Panc1 (cell line): ENCODE results near the gene MATN1. TPM values are rescaled to one million over a fixed set of nuclear protein-coding genes. Genes with fewer than 3 reads are reported as not detected.

Source experiments
- ATAC-seq: fragments of 200-7000 bp; cut with Tn5 transposase; 2 replicates; pipeline ENCODE4 v1.9.1; 2020; ENCODE audit warnings: mild to moderate bottlenecking, moderate library complexity
- BruUV-seq: library from RNA; stranded (reverse); fragments of 400-500 nt; replicated peaks from 2 replicates; lab custom pipeline; 2021; lab: Mats Ljungman, UMichigan
- CTCF ChIA-PET: fragments of 300-600 bp; sonication (Branson Sonifier 250); formaldehyde crosslinking; loops from one replicate; lab custom pipeline; 2022; ENCODE audit warnings: antibody characterized with exemption; lab: Charles Lee
- POLR2A ChIA-PET: fragments of 300-600 bp; sonication (Branson Sonifier 250); formaldehyde crosslinking; loops from one replicate; lab custom pipeline; 2022; ENCODE audit warnings: antibody characterized with exemption; lab: Charles Lee
- DNase-seq: peaks from one replicate; pipeline ENCODE4 v3.0.0-alpha.2; 2010; ENCODE audit warnings: low read depth, low spot score
- H3K27ac ChIP-seq: 2 replicates; pipeline ENCODE4 v1.5.1; 2011; ENCODE audit warnings: mild to moderate bottlenecking, low read length, inconsistent platforms
- H3K27me3 ChIP-seq: fragments of 200-500 bp; sonication (Bioruptor generic); 2 replicates; pipeline ENCODE4 v1.6.0; 2014; ENCODE audit warnings: low read length, inconsistent platforms; ENCODE audit not compliant: control insufficient read depth, insufficient read depth
- H3K36me3 ChIP-seq: fragments of 200-500 bp; sonication (Bioruptor generic); 2 replicates; pipeline ENCODE4 v1.5.1; 2014; ENCODE audit warnings: inconsistent platforms, mild to moderate bottlenecking, low read length, moderate library complexity; ENCODE audit not compliant: control insufficient read depth, insufficient read depth
- H3K4me1 ChIP-seq: 2 replicates; pipeline ENCODE4 v1.5.1; 2011; ENCODE audit warnings: inconsistent platforms, mild to moderate bottlenecking, low read length, moderate library complexity; ENCODE audit not compliant: control insufficient read depth, insufficient read depth
- H3K4me3 ChIP-seq, 2 experiments: 2 replicates each; pipeline ENCODE4 v1.5.1; 2011 to 2012; ENCODE audit warnings: low read depth in 2 of 2, low read length in 2 of 2, mild to moderate bottlenecking in 2 of 2, inconsistent platforms in 1 of 2, moderate library complexity in 1 of 2
- H3K9me3 ChIP-seq: fragments of 200-500 bp; sonication (Bioruptor generic); 2 replicates; pipeline ENCODE4 v1.5.1; 2014; ENCODE audit warnings: low read depth, mild to moderate bottlenecking, inconsistent platforms, low read length, moderate library complexity; ENCODE audit not compliant: control insufficient read depth, insufficient read depth
- CTCF ChIP-seq: fragments of 450-650 bp; IDR thresholded peaks from 2 replicates; pipeline ENCODE4 v1.5.1; 2017; ENCODE audit warnings: mild to moderate bottlenecking
- POLR2AphosphoS5 ChIP-seq: IDR thresholded peaks from 2 replicates; pipeline ENCODE4 v1.6.1; 2012; ENCODE audit warnings: mild to moderate bottlenecking, low read depth, low read length, moderate library complexity
- REST ChIP-seq, 2 experiments: IDR thresholded peaks; 2 replicates each; pipeline ENCODE4 v1.6.1; 2011 to 2012; ENCODE audit warnings: low read depth in 2 of 2, control low read depth in 1 of 2, low read length in 1 of 2, mild to moderate bottlenecking in 1 of 2, moderate library complexity in 1 of 2; ENCODE audit not compliant: insufficient read depth in 1 of 2
- SIN3A ChIP-seq: IDR thresholded peaks from 2 replicates; pipeline ENCODE4 v1.6.1; 2012; ENCODE audit warnings: low read depth, mild to moderate bottlenecking, low read length, moderate library complexity, borderline replicate concordance; ENCODE audit not compliant: insufficient read depth
- TCF7L2 ChIP-seq: IDR thresholded peaks from 2 replicates; pipeline ENCODE4 v1.6.1; 2011; ENCODE audit warnings: mild to moderate bottlenecking, low read depth, low read length, inconsistent platforms
- in situ Hi-C: cut with HindIII; loops from 2 replicates; pipeline ENCODE4 v1.10.0; 2016; ENCODE audit warnings: low sequenced_read_pairs, low pct_unique_long_range_greater_than_20kb
- intact Hi-C: fragments of 100-400 bp; cut with micrococcal nuclease; formaldehyde crosslinking; loops from one replicate; pipeline ENCODE4 v1.10.0; 2022; ENCODE audit not compliant: unreplicated experiment
- total RNA-seq: library from RNA; stranded (reverse); gene quantifications from one replicate; pipeline ENCODE4 v1.2.1, GENCODE V29; 2021; ENCODE audit not compliant: unreplicated experiment

MATN1 gene
- total RNA-seq, 1 experiment from 2014 or later, result 0.59 TPM

GRCh38 chr1:30751830-30752650, 28.7 kb upstream of the MATN1 start:
- ATAC-seq (no peak), DNase-seq (no peak)
- Histone ChIP-seq H3K27ac (no peak overlapping the region), H3K4me3 (no peak overlapping the region), H3K27me3 (no peaks in the 10 kb centered on the region), H3K9me3 (no peaks in the 10 kb centered on the region), H3K4me1 (peaks cover 10% of the 10 kb centered on the region; the same call in 1 of the 2 replicates), H3K36me3 (no peaks in the 10 kb centered on the region)
- no TSS peak for BruUV-seq
- intact Hi-C loops, result no loop called here
- TF ChIP-seq SIN3A, result no peak
- TF ChIP-seq REST (IDR thresholded peaks at IDR 0.05; ENCODE audit: insufficient read depth in 1 of 2, low read depth in 2 of 2, low read length in 1 of 2), result no peak
- no peak for TF ChIP-seq POLR2AphosphoS5
- TF ChIP-seq CTCF, result no peak
- TF ChIP-seq TCF7L2, result no peak
- in situ Hi-C loops, result no loop called here
- CTCF ChIA-PET, result no interaction called here
- POLR2A ChIA-PET, result no interaction called here

GRCh38 chr1:30750731-30751291, 27.4 kb upstream of the MATN1 start:
- ATAC-seq (no peak), DNase-seq (no peak)
- POLR2A ChIA-PET, result no interaction called here
- TF ChIP-seq CTCF (no peak), TCF7L2 (no peak), POLR2AphosphoS5 (no peak), SIN3A (no peak), REST (IDR thresholded peaks at IDR 0.05; ENCODE audit: insufficient read depth in 1 of 2, low read depth in 2 of 2, low read length in 1 of 2) (no peak)
- Histone ChIP-seq H3K27ac (no peak overlapping the region), H3K36me3 (no peaks in the 10 kb centered on the region), H3K27me3 (no peaks in the 10 kb centered on the region), H3K4me3 (no peak overlapping the region), H3K9me3 (no peaks in the 10 kb centered on the region), H3K4me1 (peaks cover 15% of the 10 kb centered on the region)
- no TSS peak for BruUV-seq
- CTCF ChIA-PET, result no interaction called here
- intact Hi-C loops, result no loop called here
- in situ Hi-C loops, result no loop called here
